Fibroblast of skin of left biceps (primary cell): ENCODE measurements around the gene ADORA2B.
"Not testable (repeated sequence)": the region's sequence is repeated elsewhere in the genome, so short reads cannot be mapped to it uniquely, and the experiment has no call there.

Experiments used
- DNase-seq, 2 experiments: peaks; one replicate each; pipeline ENCODE4 v3.0.0-alpha.2; 2013; ENCODE audit warnings: low read depth in 2 of 2

The ADORA2B gene

DNA sequence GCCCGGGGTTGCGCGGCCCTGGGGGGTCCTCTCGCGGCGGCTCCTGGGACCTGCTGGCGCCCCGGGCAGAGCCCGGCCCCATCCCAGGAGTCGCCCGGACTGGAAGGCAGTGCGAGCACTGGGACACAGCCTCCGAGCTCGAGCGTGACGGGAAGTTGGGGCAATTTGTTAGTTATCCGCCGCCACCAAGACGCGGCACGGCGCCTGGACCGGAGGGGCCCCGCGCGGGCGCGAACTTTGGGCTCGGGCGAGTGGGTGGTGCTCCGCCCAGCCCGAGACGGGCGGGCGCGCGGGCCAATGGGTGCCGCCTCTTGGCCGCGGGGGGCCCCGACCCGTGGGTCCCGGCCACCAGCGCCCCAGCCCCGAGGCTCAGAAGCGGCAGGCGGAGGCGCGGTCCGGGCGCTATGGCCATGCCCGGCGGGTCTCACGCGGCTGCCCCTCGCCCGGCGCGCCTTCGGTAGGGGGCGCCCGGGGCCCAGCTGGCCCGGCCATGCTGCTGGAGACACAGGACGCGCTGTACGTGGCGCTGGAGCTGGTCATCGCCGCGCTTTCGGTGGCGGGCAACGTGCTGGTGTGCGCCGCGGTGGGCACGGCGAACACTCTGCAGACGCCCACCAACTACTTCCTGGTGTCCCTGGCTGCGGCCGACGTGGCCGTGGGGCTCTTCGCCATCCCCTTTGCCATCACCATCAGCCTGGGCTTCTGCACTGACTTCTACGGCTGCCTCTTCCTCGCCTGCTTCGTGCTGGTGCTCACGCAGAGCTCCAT lies at the start of gene ADORA2B:
TSS of gene ADORA2B (plus strand) at position 372 of the 768 bp plus-strand sequence. CDS start at position 491, 119 bp downstream.
- DNase-seq = peak in 1 of 2 experiments; percentile 34

DNA sequence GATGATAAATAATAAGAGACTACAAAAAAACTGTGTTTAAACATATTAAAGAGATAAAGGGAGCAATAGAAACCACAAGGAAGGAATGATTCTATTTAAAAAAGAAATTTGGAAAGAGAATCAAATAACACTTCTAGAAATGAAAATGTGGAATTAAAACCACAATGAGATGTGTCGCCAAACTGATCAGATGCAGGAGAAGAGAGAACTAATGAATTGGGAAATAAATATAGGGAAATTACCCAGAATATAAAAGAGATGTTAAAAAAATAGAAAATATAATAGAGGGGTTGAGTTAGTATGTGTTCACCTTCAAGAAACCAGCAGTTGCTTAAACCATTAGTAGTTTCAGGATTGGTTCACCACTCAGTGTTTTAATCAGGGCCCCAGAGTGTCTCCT lies 48.7 kb upstream of the ADORA2B start:
- no peak for DNase-seq

DNA sequence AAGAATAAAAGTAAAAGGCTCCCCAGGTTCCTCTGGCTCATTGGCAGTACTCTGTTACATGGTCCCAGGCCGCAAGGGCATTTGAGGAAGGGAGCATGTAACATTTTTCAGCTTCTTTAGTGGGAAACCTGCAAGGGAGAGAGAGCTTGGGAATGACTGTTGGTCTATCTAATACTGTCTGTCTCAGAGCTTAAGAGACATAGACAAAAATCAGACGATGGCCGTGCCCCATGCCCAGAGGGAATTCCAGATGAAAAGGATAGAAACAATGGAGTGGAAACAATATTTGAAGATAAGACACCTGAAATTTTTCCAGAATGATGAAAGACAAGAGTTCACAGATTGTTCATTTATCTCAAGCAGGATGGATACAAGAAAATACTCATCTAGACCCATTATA lies 48.1 kb upstream of the ADORA2B start:
- DNase-seq = no peak

DNA sequence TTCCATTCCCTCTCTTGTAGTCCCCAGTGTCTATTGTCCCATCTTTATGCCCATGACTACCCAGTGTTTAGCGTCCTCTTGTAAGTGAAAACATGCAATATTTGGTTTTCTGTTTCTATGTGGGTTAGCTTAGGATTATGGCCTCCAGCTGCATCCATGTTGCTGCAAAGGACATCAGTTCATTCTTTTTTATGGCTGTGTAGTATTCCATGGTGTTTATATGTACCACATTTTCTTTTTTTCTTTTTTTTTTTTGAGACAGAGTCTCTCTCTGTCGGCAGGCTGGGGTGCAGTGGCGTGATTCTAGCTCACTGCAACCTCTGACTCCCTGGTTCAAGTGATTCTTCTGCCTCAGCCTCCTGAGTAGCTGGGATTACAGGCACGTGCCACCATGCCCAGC lies 45.3 kb upstream of the ADORA2B start:
- DNase-seq = not testable (repeated sequence)

DNA sequence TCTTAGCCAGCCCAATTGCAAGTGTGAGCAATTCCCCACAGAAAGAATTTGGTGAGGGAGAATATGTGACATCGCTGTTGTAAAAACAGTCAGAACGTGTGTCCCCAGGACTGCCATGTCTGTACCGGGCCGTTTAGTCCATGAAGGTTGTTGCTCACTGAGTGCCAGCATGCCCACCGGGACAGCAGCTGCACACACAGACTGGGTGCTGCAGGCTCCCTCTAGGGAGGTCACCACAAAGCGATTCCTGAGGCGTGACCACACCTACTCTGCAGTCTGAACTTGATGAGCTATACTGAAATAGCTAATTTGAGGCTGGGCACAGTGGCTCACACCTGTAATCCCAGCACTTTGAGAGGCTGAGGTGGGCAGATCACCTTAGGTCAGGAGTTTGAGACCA lies 44.1 kb upstream of the ADORA2B start:
- DNase-seq = no peak

DNA sequence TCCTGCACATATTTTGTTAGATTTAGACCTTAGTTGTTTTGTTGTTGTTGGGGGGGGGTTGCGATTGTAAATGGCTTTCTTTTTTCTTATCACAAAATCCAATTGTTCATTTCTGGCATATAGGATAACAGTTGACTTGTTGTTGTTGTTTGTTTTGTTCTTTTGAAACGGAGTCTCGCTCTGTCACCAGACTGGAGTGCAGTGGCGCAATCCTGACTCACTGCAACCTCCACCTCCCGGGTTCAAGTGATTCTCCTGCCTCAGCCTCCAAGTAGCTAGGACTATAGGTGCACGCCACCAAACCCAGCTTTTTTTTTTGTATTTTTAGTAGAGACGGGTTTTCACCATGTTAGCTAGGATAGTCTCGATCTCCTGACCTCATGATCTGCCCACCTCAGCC lies 39.7 kb upstream of the ADORA2B start:
- DNase-seq = not testable (repeated sequence)

DNA sequence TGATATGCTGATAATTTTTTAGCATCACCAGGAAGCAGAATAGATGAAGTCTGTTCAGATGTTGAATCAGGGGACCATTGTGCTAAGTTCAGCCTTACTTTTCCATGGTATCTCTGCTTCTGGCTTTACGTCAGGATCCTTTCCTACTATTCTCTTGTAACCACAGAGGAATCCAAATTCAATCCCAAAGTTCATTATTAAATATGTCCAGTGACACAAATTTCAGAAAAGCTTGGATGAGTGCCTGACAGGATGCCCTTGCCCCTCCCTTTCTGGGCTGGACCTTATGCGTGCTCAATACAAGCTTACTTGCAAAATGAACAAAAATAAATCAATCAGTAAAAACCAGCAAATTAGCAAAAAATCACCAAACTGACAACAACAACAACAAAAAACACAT lies 37.6 kb upstream of the ADORA2B start:
- no peak for DNase-seq

DNA sequence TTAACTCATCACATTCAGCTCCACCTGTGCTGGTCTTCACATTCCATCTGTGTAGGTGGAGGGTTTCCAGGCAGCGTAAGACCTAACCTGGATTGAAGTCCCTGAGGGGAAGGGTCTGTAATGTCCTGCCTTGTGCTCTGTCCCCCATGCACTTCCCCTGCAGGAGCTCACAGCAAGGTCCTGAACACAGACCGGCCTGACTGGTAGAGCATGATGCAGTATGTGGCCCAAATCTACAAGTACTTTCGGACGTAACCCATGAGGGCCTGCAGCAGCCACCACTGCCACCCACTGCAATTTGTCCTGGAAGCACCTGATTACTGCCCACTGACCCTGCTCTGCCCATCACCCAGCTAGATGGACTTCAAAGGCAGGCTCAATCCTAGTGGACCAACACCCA lies 36.6 kb upstream of the ADORA2B start:
- no peak for DNase-seq

DNA sequence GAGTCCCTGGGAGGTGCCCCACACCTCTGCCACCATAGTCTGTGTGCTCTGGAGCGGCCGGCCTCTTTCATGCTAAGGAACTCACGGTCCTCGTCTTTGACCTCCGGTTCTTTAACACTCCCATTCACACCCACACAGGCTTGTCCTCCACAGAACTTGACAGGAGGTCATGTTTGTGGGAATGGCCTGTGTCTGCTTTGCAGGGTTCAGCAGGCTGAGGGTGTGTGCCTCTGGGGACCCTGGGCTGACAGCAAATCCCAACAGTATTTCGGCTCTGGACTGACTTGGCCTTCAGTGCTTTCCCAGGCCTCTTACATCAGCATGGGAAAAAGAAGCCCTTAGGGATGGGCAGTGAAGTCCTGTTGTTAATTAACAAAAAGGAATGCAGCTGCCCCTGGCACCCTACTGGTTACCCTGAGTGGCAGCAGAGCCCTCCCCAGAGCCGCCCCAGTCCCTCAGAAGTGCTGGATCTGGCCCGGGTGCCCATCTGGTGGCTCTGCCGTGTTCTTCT lies 35.4 kb upstream of the ADORA2B start:
- DNase-seq = no peak

DNA sequence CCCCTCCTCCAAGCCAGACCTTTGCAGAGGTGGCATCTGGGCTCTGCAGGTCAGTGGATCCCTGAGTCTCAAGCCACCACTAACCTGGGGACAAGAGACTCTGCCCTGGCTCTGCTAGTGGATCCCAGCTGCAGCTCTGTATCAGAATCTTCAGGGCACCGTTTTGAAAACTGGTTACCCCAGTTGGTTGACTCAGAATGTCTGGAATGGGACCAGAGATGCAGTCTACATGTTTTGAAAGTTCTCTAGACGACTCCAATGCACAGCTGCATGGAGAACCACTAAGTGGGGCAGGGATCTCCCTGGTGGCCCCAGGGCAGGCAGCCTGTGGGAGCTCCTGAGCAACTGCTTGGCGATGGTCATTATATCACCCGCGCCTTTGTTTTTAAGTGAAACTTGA lies 34.1 kb upstream of the ADORA2B start:
- no peak for DNase-seq

DNA sequence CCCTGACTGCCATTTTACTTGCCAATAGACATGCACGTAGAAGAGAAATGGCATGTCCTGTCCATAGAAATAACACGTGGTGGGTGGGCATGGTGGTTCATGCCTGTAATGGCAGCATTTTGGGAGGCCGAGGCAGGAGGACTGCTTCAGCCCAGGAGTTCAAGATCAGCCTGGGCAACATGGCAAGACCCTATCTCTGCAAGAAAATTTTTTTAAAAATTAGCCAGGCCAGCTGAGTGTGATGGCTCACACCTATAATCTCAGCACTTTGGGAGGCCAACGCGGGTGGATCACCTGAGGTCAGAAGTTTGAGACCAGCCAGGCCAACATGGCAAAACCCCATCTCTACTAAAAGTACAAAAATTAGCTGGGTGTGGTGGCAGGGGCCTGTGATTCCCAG lies 33.2 kb upstream of the ADORA2B start:
- not testable (repeated sequence) for DNase-seq

DNA sequence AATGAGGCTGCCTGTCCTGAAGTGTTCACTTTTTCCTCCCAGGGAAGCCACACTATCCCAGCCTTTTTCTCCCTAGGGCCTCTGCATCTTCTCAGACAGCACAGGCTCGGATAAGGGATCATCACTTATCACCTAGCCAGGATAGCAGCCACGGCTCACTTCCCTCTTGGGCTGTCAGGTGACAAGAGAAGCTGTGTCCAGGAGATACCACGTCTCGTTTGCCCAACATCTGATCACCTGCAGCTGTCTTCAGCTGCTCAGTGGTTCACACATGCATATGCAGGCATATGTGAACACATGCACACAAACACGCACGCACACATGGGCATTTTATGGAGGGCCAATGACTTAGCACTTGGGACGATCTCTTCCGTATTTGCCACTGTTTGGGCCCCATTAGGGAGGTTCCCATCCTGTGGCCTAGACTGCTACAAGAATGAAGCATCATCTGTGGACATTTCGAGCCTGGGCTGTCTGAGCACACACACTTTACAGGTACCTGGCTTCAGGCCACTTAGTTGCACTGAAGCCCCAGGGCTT lies 32.4 kb upstream of the ADORA2B start:
- DNase-seq = no peak

DNA sequence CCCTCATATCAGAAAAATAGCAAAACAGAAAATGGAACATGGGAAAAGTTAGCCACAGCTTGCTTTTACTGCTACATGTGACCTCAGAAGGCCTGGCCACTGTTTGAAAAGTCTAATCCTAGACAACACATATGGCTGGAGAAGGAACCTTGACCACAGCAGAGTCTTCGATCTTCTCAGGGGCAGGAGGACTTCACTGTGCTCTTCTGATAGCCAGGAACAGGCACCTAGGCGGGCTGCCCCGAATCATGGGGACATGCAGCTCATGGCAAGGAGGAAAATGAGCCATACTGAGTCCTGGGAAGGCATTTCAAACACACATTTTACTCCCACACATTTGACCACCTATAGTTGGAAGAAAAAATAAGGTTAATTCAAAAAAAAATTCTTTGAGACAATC lies 31.1 kb upstream of the ADORA2B start:
- no peak for DNase-seq

DNA sequence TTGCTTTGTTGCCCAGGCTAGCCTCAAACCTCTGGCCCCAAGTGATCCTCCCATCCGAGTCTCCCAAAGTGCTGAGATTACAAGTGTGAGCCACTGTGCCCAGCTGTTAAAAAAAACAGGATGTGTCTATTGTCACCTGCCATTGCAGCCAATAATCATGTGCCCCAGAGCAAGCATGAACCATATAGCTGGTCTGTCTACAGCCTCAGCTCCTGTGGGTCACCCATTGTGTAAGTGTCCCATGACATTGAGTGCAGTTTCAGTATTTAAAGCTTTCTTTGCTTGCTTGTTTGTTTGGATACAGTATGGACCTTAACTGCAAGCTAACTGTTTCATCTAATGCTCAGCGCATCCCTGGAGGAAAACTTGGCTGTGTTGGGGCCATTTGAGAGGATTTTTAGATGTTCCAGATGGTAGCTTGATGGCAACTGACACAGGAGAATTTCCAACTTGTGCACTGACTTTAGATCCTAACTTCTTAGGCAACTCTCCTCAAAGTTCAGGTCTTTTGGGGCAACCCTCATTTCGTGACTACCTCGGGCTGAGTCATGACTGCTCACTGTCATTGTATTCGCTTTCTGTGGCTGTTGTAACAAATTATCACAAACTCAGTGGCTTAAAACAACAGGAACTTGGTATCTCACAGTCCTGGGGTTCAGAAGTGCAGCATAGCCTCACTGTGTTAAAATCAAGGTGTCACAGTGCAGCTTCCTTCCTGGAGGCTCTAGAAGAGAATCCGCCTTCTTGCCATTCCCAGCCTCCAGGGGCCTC lies 30.3 kb upstream of the ADORA2B start:
- no peak for DNase-seq

DNA sequence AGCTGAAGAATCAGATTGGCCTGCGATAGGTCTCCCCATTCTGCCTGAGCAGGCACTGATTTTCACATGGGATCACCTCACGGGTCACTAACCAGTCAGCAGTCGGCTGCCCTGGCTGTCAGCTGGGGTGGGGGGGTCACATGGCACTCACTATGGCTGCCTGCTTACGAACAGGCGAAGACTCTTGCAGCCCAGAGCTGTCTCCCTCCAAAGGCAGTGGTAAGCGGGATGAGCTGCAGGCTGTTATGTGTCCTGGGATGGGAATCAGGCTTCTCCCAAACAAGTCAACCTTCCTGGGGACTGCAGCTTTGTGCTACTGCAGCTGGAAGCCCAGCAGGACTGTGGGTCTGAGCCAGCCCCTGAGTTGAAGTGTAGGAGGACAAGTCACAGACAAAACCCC lies 29.0 kb upstream of the ADORA2B start:
- DNase-seq = no peak

DNA sequence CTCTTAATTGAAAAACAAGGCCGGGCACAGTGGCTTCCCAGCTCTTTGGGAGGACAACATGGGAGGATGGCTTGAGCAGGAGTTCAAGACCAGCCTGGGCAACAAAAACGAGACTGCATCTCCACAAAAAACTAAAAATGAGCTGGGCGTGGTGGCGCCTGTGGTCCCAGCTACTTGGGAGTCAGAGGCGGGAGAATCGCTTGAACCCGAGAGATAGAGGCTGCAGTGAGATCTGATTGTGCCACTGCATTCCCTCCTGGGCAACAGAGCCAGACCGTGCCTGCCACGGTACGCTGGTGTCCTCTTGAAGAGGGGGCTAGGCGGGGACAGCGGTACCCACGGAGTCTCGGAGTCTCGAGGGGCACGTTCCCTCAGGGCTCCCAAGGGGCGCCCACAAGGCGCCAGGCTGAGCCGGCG lies 27.9 kb upstream of the ADORA2B start:
- DNase-seq = no peak

DNA sequence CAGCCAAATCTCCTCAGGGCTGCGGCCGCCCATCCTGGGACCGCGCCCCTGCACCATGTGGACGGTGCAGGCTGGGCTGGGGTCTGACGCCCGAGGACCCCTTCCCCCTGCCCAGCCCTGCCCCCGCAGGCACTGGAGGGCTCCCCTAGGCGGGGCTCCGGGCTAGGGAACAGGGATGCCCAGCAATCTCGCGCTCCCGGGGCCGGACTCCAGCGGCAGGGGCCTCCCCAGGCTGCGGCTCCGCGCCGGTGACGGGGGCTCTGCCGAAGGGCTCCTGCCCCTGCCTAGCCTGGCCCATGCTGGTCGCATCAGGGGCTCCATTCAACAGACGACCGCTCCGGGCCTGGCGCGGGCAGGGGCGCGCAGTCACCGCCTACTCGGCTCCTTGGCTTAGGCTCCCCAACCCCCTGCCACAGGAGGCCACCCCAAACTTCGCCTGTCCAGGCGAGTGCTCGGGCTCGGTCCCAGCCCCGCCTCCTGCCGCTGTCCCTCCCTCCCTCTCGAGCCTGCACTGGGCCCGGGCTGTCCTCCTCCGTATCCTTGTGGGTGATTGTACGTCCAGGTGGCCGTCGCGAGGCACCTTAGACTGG lies 27.4 kb upstream of the ADORA2B start:
- no peak for DNase-seq

DNA sequence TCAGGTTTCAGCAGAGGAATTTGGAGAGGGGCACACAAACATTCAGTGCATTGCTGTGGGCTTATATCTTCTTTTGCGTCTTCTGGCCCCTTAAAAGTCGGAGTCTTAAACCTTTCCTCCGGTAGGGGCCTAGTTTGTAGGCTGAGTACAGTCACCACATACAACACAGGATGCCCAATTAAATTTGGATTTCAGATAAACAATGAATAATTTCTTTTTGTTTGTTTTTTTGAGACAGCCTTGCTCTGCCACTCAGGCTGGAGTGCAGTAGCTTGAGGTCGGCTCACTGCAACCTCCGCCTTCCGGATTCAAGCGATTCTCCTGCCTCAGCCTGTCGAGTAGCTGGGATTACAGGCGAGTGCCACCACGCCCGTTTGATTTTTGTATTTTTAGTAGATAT lies 26.7 kb upstream of the ADORA2B start:
- no peak for DNase-seq

DNA sequence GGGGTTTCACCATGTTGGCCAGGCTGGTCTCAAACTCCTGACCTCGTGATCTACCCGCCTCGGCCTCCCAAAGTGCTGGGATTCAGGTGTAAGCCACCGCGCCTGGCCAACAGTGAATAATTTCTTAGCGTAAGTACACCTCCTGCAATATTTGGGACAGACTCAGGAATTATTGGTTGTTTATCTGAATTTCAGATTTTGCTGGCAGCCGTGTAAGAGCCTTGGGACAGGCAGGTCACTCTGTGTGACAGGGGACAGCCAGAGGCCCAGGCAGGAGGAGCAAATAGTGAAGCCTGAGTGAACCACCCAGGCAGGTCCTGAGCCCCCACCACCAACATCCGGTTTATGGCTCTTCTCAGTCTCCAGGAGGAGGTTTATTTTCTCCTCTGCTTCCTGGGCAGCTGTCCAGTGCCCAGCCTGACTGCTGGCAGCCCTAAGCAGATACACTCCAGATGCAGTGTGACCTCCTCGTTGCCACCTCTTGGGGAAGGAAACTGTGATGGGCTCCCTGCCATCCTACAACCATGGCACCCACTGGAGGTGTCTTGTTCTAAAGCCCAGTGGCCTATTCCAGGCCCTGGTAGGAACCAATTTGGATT lies 26.2 kb upstream of the ADORA2B start:
- no peak for DNase-seq

DNA sequence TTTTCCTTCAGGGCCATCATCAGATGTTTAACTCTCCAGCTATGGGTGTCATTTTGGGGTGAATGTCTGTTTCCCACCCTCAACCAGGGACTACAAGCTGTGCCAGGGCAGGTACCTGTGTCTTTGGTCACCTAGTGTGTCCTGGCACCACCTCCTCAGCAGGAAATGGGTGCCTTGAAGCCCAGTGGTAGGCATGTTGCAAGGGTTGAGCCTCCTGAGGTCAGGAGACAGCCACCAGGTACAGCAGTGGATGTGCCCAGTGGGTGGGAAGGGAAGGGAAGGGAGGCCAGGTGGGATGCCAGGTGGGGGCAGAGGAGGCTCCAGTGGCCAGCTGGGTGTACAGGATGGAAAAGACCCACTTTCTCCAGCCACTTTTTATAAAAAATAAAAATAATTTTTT lies 25.5 kb upstream of the ADORA2B start:
- DNase-seq = no peak

DNA sequence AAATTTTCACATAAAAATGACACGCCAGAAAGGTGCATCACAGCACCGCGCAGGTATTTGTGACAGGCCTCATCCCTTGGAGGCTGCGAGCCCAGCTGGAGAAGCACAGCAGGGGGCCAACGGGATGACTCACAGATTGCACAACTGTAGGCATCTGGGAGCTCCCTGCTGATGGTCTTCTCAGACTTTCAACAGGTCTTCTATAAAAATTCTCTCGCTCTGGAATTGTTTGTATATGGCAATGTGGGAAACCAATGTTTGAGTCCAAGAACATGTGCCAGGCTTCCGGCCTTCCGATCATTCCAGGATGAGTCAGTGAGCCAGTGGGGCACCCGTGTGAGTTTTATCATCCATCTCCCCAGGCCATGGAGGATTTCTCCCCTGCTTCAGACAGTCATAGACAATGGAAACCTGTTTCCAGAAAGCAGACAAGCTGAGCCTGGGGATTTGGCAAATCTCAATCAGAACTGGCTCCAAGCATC lies 24.1 kb upstream of the ADORA2B start:
- peak; percentile 79 to 86 for DNase-seq

DNA sequence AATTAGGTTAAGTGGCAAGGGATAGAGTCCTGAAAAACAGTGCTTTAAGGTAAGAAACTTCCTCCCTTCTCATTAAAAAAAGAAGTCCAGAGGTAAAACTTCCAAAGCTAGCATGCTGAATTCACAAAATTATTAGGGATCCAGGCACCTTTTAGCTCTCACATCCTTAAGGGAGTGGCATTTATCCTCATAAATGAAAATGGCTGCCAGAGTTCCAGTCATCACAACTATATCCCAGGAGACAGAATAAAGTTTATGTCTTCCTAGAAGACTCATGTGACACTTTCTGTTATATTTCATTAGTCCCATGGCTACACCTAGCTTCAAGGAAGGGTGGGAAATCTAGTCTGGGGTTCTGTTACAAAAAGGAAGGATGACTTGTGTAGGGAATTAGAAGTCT lies 23.3 kb upstream of the ADORA2B start:
- no peak for DNase-seq
